GM19463 (cell line): ENCODE measurements around the gene IMPA2.
"Not testable (repeated sequence)": the region's sequence is repeated elsewhere in the genome, so short reads cannot be mapped to it uniquely, and the experiment has no call there.

ENCODE experiments used
- ATAC-seq: cut with Tn5 transposase; IDR thresholded peaks from one replicate; pipeline ENCODE4 v1.9.1; 2021; ENCODE audit warnings: mild to moderate bottlenecking, moderate library complexity; ENCODE audit not compliant: unreplicated experiment

The IMPA2 gene

GRCh38 chr18:12027046-12027445 lies 45.7 kb downstream of the IMPA2 start:
- ATAC-seq = no peak

GRCh38 chr18:12027480-12027879 lies 46.2 kb downstream of the IMPA2 start:
- no peak for ATAC-seq

- no peak for ATAC-seq
Observed at GRCh38 chr18:12028040-12028628, 46.8 kb downstream of the IMPA2 start.

- no peak for ATAC-seq
Observed at GRCh38 chr18:12028674-12029073, 47.4 kb downstream of the IMPA2 start.

GRCh38 chr18:12029786-12030584 lies 48.7 kb downstream of the IMPA2 start:
- ATAC-seq = no peak

- ATAC-seq = no peak
Observed at GRCh38 chr18:12030670-12031069, 49.4 kb downstream of the IMPA2 start.

- ATAC-seq = no peak
Observed at GRCh38 chr18:12031181-12031580, 49.9 kb downstream of the IMPA2 start.

- ATAC-seq = no peak
Observed at GRCh38 chr18:12031846-12032245, 50.5 kb downstream of the IMPA2 start.

- no peak for ATAC-seq
Observed at GRCh38 chr18:12032786-12033642, 51.7 kb downstream of the IMPA2 start.

GRCh38 chr18:12033643-12034025 lies 52.3 kb downstream of the IMPA2 start:
- no peak for ATAC-seq

GRCh38 chr18:12034241-12035100 lies 53.2 kb downstream of the IMPA2 start:
- ATAC-seq = no peak

GRCh38 chr18:12035481-12035880 lies 54.2 kb downstream of the IMPA2 start:
- ATAC-seq = no peak

- no peak for ATAC-seq
Observed at GRCh38 chr18:12036201-12036751, 55.0 kb downstream of the IMPA2 start.

- peak; percentile 7 for ATAC-seq
Observed at GRCh38 chr18:12038082-12038638, 56.9 kb downstream of the IMPA2 start.

GRCh38 chr18:12038639-12039539 lies 57.6 kb downstream of the IMPA2 start:
- ATAC-seq = peak; percentile 73

GRCh38 chr18:12039540-12039930 lies 58.2 kb downstream of the IMPA2 start:
- ATAC-seq = not testable (repeated sequence)

- ATAC-seq = peak; percentile 52
Observed at GRCh38 chr18:12041561-12041960, 60.3 kb downstream of the IMPA2 start.

GRCh38 chr18:12043811-12044210 lies 62.5 kb downstream of the IMPA2 start:
- no peak for ATAC-seq

- ATAC-seq = no peak
Observed at GRCh38 chr18:12044591-12044990, 63.3 kb downstream of the IMPA2 start.
